ACC112 (cell line): ENCODE data around the gene MAP2K5.

Experiments used
- H2AFZ ChIP-seq: fragments of 200-600 bp; sonication (generic); one replicate; pipeline ENCODE4 v1.6.0; 2017; ENCODE audit warnings: antibody characterized with exemption, low read length; ENCODE audit not compliant: unreplicated experiment
- H3K27ac ChIP-seq: fragments of 200-600 bp; sonication (generic); 2 replicates; pipeline ENCODE4 v1.5.1; 2014; ENCODE audit warnings: low read depth, mild to moderate bottlenecking, antibody characterized with exemption, low read length, moderate library complexity
- H3K27me3 ChIP-seq: fragments of 200-600 bp; sonication (generic); 2 replicates; pipeline ENCODE4 v1.6.1; 2014; ENCODE audit warnings: mild to moderate bottlenecking, antibody characterized with exemption, low read length, moderate library complexity, mixed read lengths; ENCODE audit not compliant: insufficient read depth
- H3K36me3 ChIP-seq: fragments of 200-600 bp; sonication (generic); 2 replicates; pipeline ENCODE4 v1.6.1; 2016; ENCODE audit warnings: mild to moderate bottlenecking, antibody characterized with exemption, low read length, moderate library complexity, mixed read lengths; ENCODE audit not compliant: insufficient read depth
- H3K4me1 ChIP-seq: fragments of 200-600 bp; sonication (generic); one replicate; pipeline ENCODE4 v1.6.1; 2016; ENCODE audit warnings: low read length, mixed read lengths; ENCODE audit not compliant: insufficient read depth, unreplicated experiment, control insufficient read depth
- H3K4me3 ChIP-seq: fragments of 200-600 bp; sonication (generic); 2 replicates; pipeline ENCODE4 v1.5.1; 2014; ENCODE audit warnings: mild to moderate bottlenecking, low read depth, low read length
- H3K79me2 ChIP-seq: fragments of 200-600 bp; sonication (generic); one replicate; pipeline ENCODE4 v1.6.0; 2016; ENCODE audit warnings: low read length; ENCODE audit not compliant: control insufficient read depth, unreplicated experiment, insufficient read depth

MAP2K5 gene

DNA sequence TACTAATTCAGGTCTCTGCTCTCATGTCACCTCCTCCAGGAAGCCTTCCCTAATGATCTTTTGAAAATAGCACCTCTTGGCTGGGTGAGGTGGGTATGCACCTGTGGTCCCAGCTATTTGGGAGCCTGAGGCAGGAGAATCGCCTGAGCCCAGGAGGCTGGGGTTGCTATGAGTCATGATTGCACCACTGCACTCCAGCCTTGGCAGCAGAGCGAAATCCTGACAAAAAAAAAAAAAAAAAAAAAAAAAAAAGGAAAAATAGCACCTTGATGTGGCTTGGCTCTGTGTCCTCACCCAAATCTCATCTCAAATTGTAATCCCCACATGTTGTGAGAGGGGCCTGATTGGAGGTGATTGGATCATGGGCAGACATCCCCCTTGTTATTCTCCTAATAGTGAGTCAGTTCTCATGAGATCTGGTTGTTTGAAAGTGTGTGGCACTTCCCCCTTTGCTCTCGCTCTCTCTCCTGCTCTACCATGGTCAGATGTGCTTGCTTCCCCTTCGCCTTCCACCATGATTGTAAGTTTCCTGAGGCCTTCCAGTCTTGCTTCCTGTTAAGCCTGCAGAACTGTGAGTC is 308.6 kb downstream of the MAP2K5 start:
- no peaks in the 10 kb centered on the region for H3K36me3 ChIP-seq
- H3K27ac ChIP-seq = no peak overlapping the region
- H3K4me1 ChIP-seq = no peaks in the 10 kb centered on the region
- H3K4me3 ChIP-seq = no peak overlapping the region
- H3K27me3 ChIP-seq = no peaks in the 10 kb centered on the region
- H3K79me2 ChIP-seq = no peaks in the 10 kb centered on the region
- no peak overlapping the region for H2AFZ ChIP-seq

DNA sequence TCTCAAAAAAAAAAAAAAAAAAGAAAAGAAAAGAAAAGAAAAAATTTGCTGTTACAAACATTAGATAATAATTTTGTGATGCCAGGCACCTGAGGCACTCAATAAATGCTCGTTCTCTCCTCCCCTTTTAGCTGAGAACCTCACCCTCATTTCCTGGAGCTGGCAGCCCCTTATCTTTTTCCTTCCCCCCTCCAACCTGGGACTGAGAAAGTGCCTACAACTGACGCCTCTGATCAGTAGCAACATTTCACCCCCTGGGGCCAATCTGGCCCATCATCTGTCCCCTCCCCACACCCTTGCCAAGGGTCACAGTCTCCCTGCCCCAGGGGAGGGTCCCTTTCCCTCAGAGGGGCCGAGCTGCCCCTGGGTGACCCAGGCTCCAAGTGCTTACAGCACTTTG is 309.9 kb downstream of the MAP2K5 start:
- Histone ChIP-seq H3K27me3 (no peaks in the 10 kb centered on the region), H2AFZ (no peak overlapping the region), H3K27ac (no peak overlapping the region), H3K79me2 (no peaks in the 10 kb centered on the region), H3K4me3 (no peak overlapping the region), H3K36me3 (no peaks in the 10 kb centered on the region), H3K4me1 (no peaks in the 10 kb centered on the region)

DNA sequence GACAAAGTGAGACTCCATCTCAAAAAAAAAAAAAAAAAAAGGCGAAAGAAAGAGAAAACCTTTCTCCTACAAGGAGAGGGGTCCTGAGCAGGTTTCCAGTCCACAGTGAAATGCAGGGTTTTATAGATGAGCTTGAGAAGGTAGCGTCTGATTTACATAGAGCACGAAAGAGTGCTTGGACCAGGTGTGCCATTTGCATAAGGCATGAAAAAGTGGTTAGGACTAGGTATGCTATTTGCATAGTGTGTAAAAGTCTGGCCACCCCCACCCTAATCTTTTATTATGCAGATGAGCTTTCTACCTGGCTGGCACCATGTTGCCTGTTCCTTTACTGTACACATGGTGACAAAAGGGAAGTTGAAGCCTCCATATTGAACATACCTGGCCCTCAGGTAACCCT is 311.0 kb downstream of the MAP2K5 start:
- H3K4me3 ChIP-seq = no peak overlapping the region
- no peaks in the 10 kb centered on the region for H3K4me1 ChIP-seq

DNA sequence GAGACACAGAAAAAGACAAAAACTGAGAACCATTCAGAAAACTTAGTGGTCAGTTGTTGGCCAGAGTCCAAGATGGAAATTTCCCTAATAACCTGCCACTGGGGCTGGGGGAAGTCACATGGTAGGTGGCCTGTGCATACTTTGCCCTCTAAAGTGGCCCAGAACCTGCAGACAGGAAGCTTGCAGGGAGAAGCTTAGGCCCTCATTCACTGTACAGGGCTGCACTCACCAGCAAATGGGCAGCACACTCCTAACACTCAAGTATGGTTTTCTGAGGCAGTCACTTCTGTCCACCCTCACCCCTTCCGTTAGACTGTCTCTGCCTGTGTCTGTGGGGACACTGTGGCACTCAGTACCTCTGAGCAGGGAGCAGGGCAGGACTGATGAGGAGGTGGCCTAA is 311.9 kb downstream of the MAP2K5 start:
- Histone ChIP-seq H3K27me3 (no peaks in the 10 kb centered on the region), H2AFZ (no peak overlapping the region), H3K27ac (no peak overlapping the region), H3K36me3 (no peaks in the 10 kb centered on the region), H3K79me2 (no peaks in the 10 kb centered on the region), H3K4me1 (no peaks in the 10 kb centered on the region), H3K4me3 (no peak overlapping the region)

More for the DNA sequence above, 311.0 kb downstream of the MAP2K5 start:
- no peaks in the 10 kb centered on the region for H3K36me3 ChIP-seq
- no peaks in the 10 kb centered on the region for H3K27me3 ChIP-seq
- no peak overlapping the region for H3K27ac ChIP-seq
- H2AFZ ChIP-seq = no peak overlapping the region
- no peaks in the 10 kb centered on the region for H3K79me2 ChIP-seq

DNA sequence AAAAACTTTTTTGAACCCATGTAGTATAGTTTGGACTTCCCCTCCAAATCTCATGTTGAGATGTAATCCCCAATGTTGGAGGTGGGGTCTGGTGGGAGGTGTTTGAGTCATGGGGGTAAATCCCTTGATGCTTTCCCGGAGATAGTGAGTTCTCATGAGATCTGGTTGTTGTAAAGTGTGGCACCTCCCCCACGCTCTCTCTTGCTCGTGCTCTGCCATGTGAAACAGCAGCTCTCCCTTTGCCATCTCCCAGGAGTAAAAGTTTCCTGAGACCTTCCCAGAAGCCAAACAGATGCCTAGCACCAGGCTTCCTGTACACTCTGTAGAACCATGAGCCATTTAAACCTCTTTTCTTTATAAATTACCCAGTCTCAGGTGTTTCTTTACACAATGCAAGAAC is 313.3 kb downstream of the MAP2K5 start:
- no peaks in the 10 kb centered on the region for H3K4me1 ChIP-seq
- H2AFZ ChIP-seq = no peak overlapping the region
- no peaks in the 10 kb centered on the region for H3K27me3 ChIP-seq
- H3K79me2 ChIP-seq = no peaks in the 10 kb centered on the region
- H3K36me3 ChIP-seq = no peaks in the 10 kb centered on the region
- no peak overlapping the region for H3K4me3 ChIP-seq
- no peak overlapping the region for H3K27ac ChIP-seq
